HCT116 (cell line): Measurements from ENCODE around the gene CFAP47. TPM values are rescaled to one million over a fixed set of nuclear protein-coding genes. Genes with fewer than 3 reads are reported as not detected.

ENCODE experiments used
- ATAC-seq: fragments of 200-7000 bp; cut with Tn5 transposase; 2 replicates; pipeline ENCODE4 v1.9.1; 2020; ENCODE audit warnings: mild to moderate bottlenecking, moderate library complexity
- BruUV-seq: library from RNA; stranded (reverse); fragments of 400-500 nt; replicated peaks from 2 replicates; lab custom pipeline; 2021; lab: Mats Ljungman, UMichigan
- CTCF ChIA-PET: fragments of 300-600 bp; sonication (Branson Sonifier 250); formaldehyde crosslinking; loops from one replicate; lab custom pipeline; 2021; ENCODE audit warnings: antibody characterized with exemption; lab: Charles Lee
- POLR2A ChIA-PET: fragments of 300-600, 350-600 bp; sonication (Branson Sonifier 250); formaldehyde crosslinking; loops from one replicate; lab custom pipeline; 2021; ENCODE audit warnings: antibody characterized with exemption; lab: Charles Lee
- RAD21 ChIA-PET, 2 experiments: fragments of 300-600 bp; sonication (Branson Sonifier 250); formaldehyde crosslinking; loops; one replicate each; lab custom pipeline; 2023; ENCODE audit warnings: low total read pairs in 2 of 2; ENCODE audit not compliant: uncharacterized antibody in 2 of 2, unreplicated experiment in 2 of 2, low non-redundant PET in 1 of 2; lab: Charles Lee
- DNase-seq: peaks from one replicate; pipeline ENCODE4 v3.0.0-alpha.2; 2010; ENCODE audit warnings: low read depth, low spot score
- H2AFZ ChIP-seq: fragments of 200-600 bp; shearing (Covaris generic), sonication (generic); 2 replicates; pipeline ENCODE4 v1.6.1; 2017; ENCODE audit warnings: low read depth, mixed run types, mixed read lengths, antibody characterized with exemption, low read length; ENCODE audit not compliant: poor library complexity, severe bottlenecking
- H3K27ac ChIP-seq: 2 replicates; pipeline ENCODE4 v1.5.1; 2012; ENCODE audit warnings: low read depth, low read length
- H3K27me3 ChIP-seq: fragments of 200-600 bp; sonication (generic); 2 replicates; pipeline ENCODE4 v1.6.1; 2016; ENCODE audit warnings: mixed run types, low read length, mixed read lengths; ENCODE audit not compliant: insufficient read depth
- H3K36me3 ChIP-seq, 2 experiments: fragments of 200-500 bp in 1 of 2; fragments of 200-600 bp in 1 of 2; sonication (Bioruptor generic) in 1 of 2; sonication (generic) in 1 of 2; 2 replicates each; pipeline versions ENCODE4 v1.5.1 to v1.6.1; 2014 to 2016; ENCODE audit warnings: low read length in 2 of 2, inconsistent platforms in 1 of 2, mixed read lengths in 1 of 2, mixed run types in 1 of 2; ENCODE audit not compliant: insufficient read depth in 2 of 2, control insufficient read depth in 1 of 2
- H3K4me1 ChIP-seq, 2 experiments: fragments of 200-600 bp in 1 of 2; sonication (generic) in 1 of 2; 2 replicates each; pipeline versions ENCODE4 v1.5.1 to v1.6.1; 2012 to 2017; ENCODE audit warnings: low read length in 2 of 2, inconsistent platforms in 1 of 2, mild to moderate bottlenecking in 1 of 2, mixed read lengths in 1 of 2, mixed run types in 1 of 2, moderate library complexity in 1 of 2; ENCODE audit not compliant: insufficient read depth in 2 of 2, control insufficient read depth in 1 of 2
- H3K4me2 ChIP-seq: fragments of 200-600 bp; sonication (generic); 2 replicates; pipeline ENCODE4 v1.6.1; 2017; ENCODE audit warnings: mixed run types, low read length, mixed read lengths
- H3K4me3 ChIP-seq, 2 experiments: fragments of 200-600 bp in 1 of 2; sonication (generic) in 1 of 2; replicated peaks in 1 of 2; 2 replicates each; pipeline ENCODE4 v1.5.1; 2011 to 2016; ENCODE audit warnings: low read length in 2 of 2, control low read depth in 1 of 2, low read depth in 1 of 2, mild to moderate bottlenecking in 1 of 2, mixed read lengths in 1 of 2, mixed run types in 1 of 2
- H3K79me2 ChIP-seq: fragments of 200-600 bp; sonication (generic); 2 replicates; pipeline ENCODE4 v1.6.1; 2017; ENCODE audit warnings: mild to moderate bottlenecking, mixed run types, low read length, moderate library complexity, mixed read lengths; ENCODE audit not compliant: insufficient read depth
- H3K9ac ChIP-seq: fragments of 200-600 bp; sonication (generic); 2 replicates; pipeline ENCODE4 v1.6.1; 2016; ENCODE audit warnings: low read length, mixed read lengths
- H3K9me2 ChIP-seq: fragments of 200-600 bp; sonication (generic), shearing (Covaris generic); 2 replicates; pipeline ENCODE4 v1.6.1; 2017; ENCODE audit warnings: mixed run types, mild to moderate bottlenecking, moderate library complexity; ENCODE audit not compliant: insufficient read depth
- H3K9me3 ChIP-seq, 2 experiments: fragments of 200-500 bp in 1 of 2; fragments of 200-600 bp in 1 of 2; sonication (Bioruptor generic) in 1 of 2; sonication (generic) in 1 of 2; 2 replicates each; pipeline ENCODE4 v1.6.1; 2014 to 2017; ENCODE audit warnings: low read length in 2 of 2, mixed read lengths in 2 of 2, inconsistent platforms in 1 of 2, low read depth in 1 of 2, mild to moderate bottlenecking in 1 of 2, mixed run types in 1 of 2, moderate library complexity in 1 of 2; ENCODE audit not compliant: control insufficient read depth in 1 of 2, insufficient read depth in 1 of 2
- H4K20me1 ChIP-seq: fragments of 200-600 bp; sonication (generic), shearing (Covaris generic); 2 replicates; pipeline ENCODE4 v1.6.1; 2017; ENCODE audit warnings: mixed run types, mild to moderate bottlenecking, moderate library complexity; ENCODE audit not compliant: insufficient read depth
- ATF3 ChIP-seq: IDR thresholded peaks from 2 replicates; pipeline ENCODE4 v1.6.1; 2012
- CBX3 ChIP-seq: IDR thresholded peaks from 2 replicates; pipeline ENCODE4 v1.6.1; 2012; ENCODE audit warnings: low read depth
- ELF1 ChIP-seq: IDR thresholded peaks from 2 replicates; pipeline ENCODE4 v1.6.1; 2012; ENCODE audit warnings: low read depth, borderline replicate concordance
- EZH2 ChIP-seq: fragments of 200-600 bp; sonication (generic); IDR thresholded peaks from 2 replicates; pipeline ENCODE4 v1.6.1; 2017; ENCODE audit warnings: antibody characterized with exemption, mixed run types
- EZH2phosphoT487 ChIP-seq: fragments of 200-600 bp; IDR thresholded peaks from 2 replicates; pipeline ENCODE4 v1.6.1; 2018; ENCODE audit warnings: antibody characterized with exemption, borderline replicate concordance
- FOSL1 ChIP-seq: IDR thresholded peaks from 2 replicates; pipeline ENCODE4 v1.6.1; 2012; ENCODE audit warnings: low read depth
- JUND ChIP-seq: IDR thresholded peaks from 2 replicates; pipeline ENCODE4 v1.6.1; 2012
- MAX ChIP-seq: IDR thresholded peaks from 2 replicates; pipeline ENCODE4 v1.6.1; 2012
- POLR2A ChIP-seq: IDR thresholded peaks from 2 replicates; pipeline ENCODE4 v1.7.0; 2011; ENCODE audit warnings: borderline replicate concordance; ENCODE audit not compliant: insufficient read depth, insufficient read length; ENCODE audit errors: extremely low read depth
- POLR2AphosphoS5 ChIP-seq: IDR thresholded peaks from 2 replicates; pipeline ENCODE4 v1.6.1; 2011; ENCODE audit warnings: mild to moderate bottlenecking, low read depth, low read length, moderate library complexity
- RAD21 ChIP-seq: IDR thresholded peaks from 2 replicates; pipeline ENCODE4 v1.6.1; 2012; ENCODE audit warnings: low read depth, mild to moderate bottlenecking
- REST ChIP-seq: IDR thresholded peaks from 2 replicates; pipeline ENCODE4 v1.6.1; 2012; ENCODE audit warnings: low read depth
- SIN3A ChIP-seq: IDR thresholded peaks from 2 replicates; pipeline ENCODE4 v1.6.1; 2012; ENCODE audit warnings: low read depth
- SRF ChIP-seq: IDR thresholded peaks from 2 replicates; pipeline ENCODE4 v1.6.1; 2012; ENCODE audit warnings: low read depth
- TCF7L2 ChIP-seq: IDR thresholded peaks from 2 replicates; pipeline ENCODE4 v1.7.0; 2011; ENCODE audit warnings: borderline replicate concordance, inconsistent platforms; ENCODE audit not compliant: insufficient read depth, insufficient read length; ENCODE audit errors: extremely low read depth
- YY1 ChIP-seq: IDR thresholded peaks from 2 replicates; pipeline ENCODE4 v1.6.1; 2011; ENCODE audit warnings: low read length, low read depth, moderate library complexity, mild to moderate bottlenecking; ENCODE audit not compliant: insufficient replicate concordance; ENCODE audit errors: extremely low read depth
- ZNF274 ChIP-seq: fragments of 200-500 bp; sonication (Bioruptor generic); IDR thresholded peaks from 2 replicates; pipeline ENCODE4 v1.6.1; 2014; ENCODE audit warnings: mild to moderate bottlenecking, low read depth, low read length, inconsistent platforms
- intact Hi-C: fragments of 100-400 bp; cut with micrococcal nuclease; formaldehyde crosslinking; loops from 2 replicates; pipeline ENCODE4 v1.10.0; 2022
- total RNA-seq: library from RNA; stranded (reverse); gene quantifications from one replicate; pipeline ENCODE4 v1.2.1, GENCODE V29; 2021; ENCODE audit not compliant: unreplicated experiment
- TF ChIP-seq, protein P1 (sequence below), 3 experiments: fragments of 200-600 bp in 1 of 3; sonication (generic) in 1 of 3; IDR thresholded peaks in 2 of 3; conservative IDR thresholded peaks in 1 of 3; 2 replicates each; pipeline ENCODE4 v1.5.1; 2012 to 2017; ENCODE audit warnings: low read depth in 2 of 3, low read length in 2 of 3, antibody characterized with exemption in 1 of 3, borderline replicate concordance in 1 of 3, control low read depth in 1 of 3, mild to moderate bottlenecking in 1 of 3, mixed read lengths in 1 of 3, mixed run types in 1 of 3, moderate library complexity in 1 of 3; ENCODE audit not compliant: insufficient read depth in 1 of 3
- TF ChIP-seq, protein P2 (sequence below): IDR thresholded peaks from 2 replicates; pipeline ENCODE4 v1.6.1; 2011; ENCODE audit warnings: mild to moderate bottlenecking, low read length, moderate library complexity; ENCODE audit not compliant: insufficient replicate concordance; ENCODE audit errors: extremely low read depth

CFAP47 gene
- total RNA-seq, 1 experiment from 2014 or later, result not detected

DNA sequence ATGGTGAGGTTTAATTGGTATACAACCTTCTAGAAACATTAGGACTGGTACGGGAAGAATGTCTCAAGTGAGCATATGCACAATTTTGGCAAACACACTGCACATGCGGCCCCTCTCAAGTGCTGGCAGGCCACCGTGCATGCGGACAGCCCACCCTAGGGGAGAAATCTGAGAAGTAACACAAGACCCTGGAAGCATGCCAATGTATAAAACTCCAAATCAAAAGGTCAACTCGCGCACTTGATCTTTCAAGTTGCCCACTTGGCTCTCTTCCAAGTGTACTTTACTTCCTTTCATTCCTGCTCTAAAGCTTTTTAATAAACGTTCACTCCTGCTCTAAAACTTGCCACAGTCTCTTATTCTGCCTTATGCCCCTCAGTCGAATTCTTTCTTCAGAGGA is 488.3 kb downstream of the CFAP47 start:
- H3K9me2 ChIP-seq, result no peaks in the 10 kb centered on the region
- no peaks in the 10 kb centered on the region for H4K20me1 ChIP-seq
- TF ChIP-seq SIN3A (no peak), POLR2A (no peak), TCF7L2 (no peak), CBX3 (no peak), JUND (no peak), ATF3 (no peak), YY1 (no peak), EZH2 (no peak), MAX (no peak), ELF1 (no peak), EZH2phosphoT487 (no peak), ZNF274 (no peak), FOSL1 (no peak), POLR2AphosphoS5 (no peak), SRF (no peak), REST (no peak), RAD21 (no peak)
- TF ChIP-seq, protein P1, sequence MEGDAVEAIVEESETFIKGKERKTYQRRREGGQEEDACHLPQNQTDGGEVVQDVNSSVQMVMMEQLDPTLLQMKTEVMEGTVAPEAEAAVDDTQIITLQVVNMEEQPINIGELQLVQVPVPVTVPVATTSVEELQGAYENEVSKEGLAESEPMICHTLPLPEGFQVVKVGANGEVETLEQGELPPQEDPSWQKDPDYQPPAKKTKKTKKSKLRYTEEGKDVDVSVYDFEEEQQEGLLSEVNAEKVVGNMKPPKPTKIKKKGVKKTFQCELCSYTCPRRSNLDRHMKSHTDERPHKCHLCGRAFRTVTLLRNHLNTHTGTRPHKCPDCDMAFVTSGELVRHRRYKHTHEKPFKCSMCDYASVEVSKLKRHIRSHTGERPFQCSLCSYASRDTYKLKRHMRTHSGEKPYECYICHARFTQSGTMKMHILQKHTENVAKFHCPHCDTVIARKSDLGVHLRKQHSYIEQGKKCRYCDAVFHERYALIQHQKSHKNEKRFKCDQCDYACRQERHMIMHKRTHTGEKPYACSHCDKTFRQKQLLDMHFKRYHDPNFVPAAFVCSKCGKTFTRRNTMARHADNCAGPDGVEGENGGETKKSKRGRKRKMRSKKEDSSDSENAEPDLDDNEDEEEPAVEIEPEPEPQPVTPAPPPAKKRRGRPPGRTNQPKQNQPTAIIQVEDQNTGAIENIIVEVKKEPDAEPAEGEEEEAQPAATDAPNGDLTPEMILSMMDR (IDR thresholded peaks at IDR 0.05 in 2 of 3, conservative IDR thresholded peaks at IDR 0.05 in 1 of 3; ENCODE audit: borderline replicate concordance in 1 of 3, insufficient read depth in 1 of 3, low read depth in 2 of 3, low read length in 2 of 3), result no peak
- TF ChIP-seq, protein P2, sequence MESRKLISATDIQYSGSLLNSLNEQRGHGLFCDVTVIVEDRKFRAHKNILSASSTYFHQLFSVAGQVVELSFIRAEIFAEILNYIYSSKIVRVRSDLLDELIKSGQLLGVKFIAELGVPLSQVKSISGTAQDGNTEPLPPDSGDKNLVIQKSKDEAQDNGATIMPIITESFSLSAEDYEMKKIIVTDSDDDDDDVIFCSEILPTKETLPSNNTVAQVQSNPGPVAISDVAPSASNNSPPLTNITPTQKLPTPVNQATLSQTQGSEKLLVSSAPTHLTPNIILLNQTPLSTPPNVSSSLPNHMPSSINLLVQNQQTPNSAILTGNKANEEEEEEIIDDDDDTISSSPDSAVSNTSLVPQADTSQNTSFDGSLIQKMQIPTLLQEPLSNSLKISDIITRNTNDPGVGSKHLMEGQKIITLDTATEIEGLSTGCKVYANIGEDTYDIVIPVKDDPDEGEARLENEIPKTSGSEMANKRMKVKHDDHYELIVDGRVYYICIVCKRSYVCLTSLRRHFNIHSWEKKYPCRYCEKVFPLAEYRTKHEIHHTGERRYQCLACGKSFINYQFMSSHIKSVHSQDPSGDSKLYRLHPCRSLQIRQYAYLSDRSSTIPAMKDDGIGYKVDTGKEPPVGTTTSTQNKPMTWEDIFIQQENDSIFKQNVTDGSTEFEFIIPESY, result no peak
- ChIA-PET CTCF (no interaction called here), POLR2A (no interaction called here), RAD21 (no interaction called here)
- H3K4me3 ChIP-seq, result no peak overlapping the region
- no peaks in the 10 kb centered on the region for H3K79me2 ChIP-seq
- H3K4me2 ChIP-seq, result no peak overlapping the region
- H3K36me3 ChIP-seq, result no peaks in the 10 kb centered on the region
- H3K9me3 ChIP-seq, result no peaks in the 10 kb centered on the region
- H3K9ac ChIP-seq, result no peak overlapping the region
- no peaks in the 10 kb centered on the region for H3K4me1 ChIP-seq
- H3K27ac ChIP-seq, result no peak overlapping the region
- no peaks in the 10 kb centered on the region for H3K27me3 ChIP-seq
- intact Hi-C loops, result no loop called here
- DNase-seq (no peak), ATAC-seq (no peak)
- BruUV-seq, result no TSS peak
- no peak overlapping the region for H2AFZ ChIP-seq
